ENCODE measurements around the gene USP11. TPM values are rescaled to one million over a fixed set of nuclear protein-coding genes. Genes with fewer than 3 reads are reported as not detected.

Gene USP11
- total RNA-seq, 4 donors from 2014 or later, result 19.8 to 66.8 (median 27.3) TPM

GRCh38 chrX:47239199-47239598 is 6.4 kb downstream of the USP11 start:
- no peaks in the 10 kb centered on the region for H3K27me3 ChIP-seq
- H3K27ac ChIP-seq, result no peak overlapping the region
- no peaks in the 10 kb centered on the region for H3K9me3 ChIP-seq
- peaks cover 0 to 24% (median 0%) of the 10 kb centered on the region in 3 donors for H3K36me3 ChIP-seq
- no peak for TF ChIP-seq POLR2A (IDR thresholded peaks at IDR 0.05)
- H3K4me3 ChIP-seq, result no peak overlapping the region
- no peaks in the 10 kb centered on the region for H3K4me1 ChIP-seq
- DNase-seq, result peak in 1 of 3 donors; percentile 32

GRCh38 chrX:47239898-47240545 is 7.2 kb downstream of the USP11 start:
- peak in 1 of 3 donors; percentile 34 for DNase-seq
- TF ChIP-seq CTCF (IDR thresholded peaks at IDR 0.05) (no peak), POLR2A (IDR thresholded peaks at IDR 0.05) (no peak)
- Histone ChIP-seq H3K9me3 (no peaks in the 10 kb centered on the region), H3K36me3 (peaks cover 0 to 24% (median 0%) of the 10 kb centered on the region in 3 donors), H3K27ac (no peak overlapping the region), H3K4me3 (no peak overlapping the region), H3K4me1 (no peaks in the 10 kb centered on the region), H3K27me3 (no peaks in the 10 kb centered on the region)

- Histone ChIP-seq H3K4me3 (no peak overlapping the region), H3K27ac (no peak overlapping the region), H3K4me1 (no peaks in the 10 kb centered on the region), H3K9me3 (no peaks in the 10 kb centered on the region), H3K27me3 (no peaks in the 10 kb centered on the region), H3K36me3 (peaks cover 0 to 29% (median 0%) of the 10 kb centered on the region in 3 donors)
- peak in 1 of 3 donors; percentile 30 for DNase-seq
- TF ChIP-seq CTCF (IDR thresholded peaks at IDR 0.05) (no peak), POLR2A (IDR thresholded peaks at IDR 0.05) (no peak)
Observed at GRCh38 chrX:47240619-47241018, 7.8 kb downstream of the USP11 start.

GRCh38 chrX:47241201-47242011 is 8.6 kb downstream of the USP11 start:
- no peak overlapping the region for H3K27ac ChIP-seq
- H3K36me3 ChIP-seq, result peaks cover 0 to 32% (median 0%) of the 10 kb centered on the region in 3 donors
- no peak overlapping the region for H3K4me3 ChIP-seq
- no peaks in the 10 kb centered on the region for H3K9me3 ChIP-seq
- TF ChIP-seq POLR2A (IDR thresholded peaks at IDR 0.05) (no peak), CTCF (IDR thresholded peaks at IDR 0.05) (no peak)
- no peaks in the 10 kb centered on the region for H3K27me3 ChIP-seq
- no peaks in the 10 kb centered on the region for H3K4me1 ChIP-seq
- peak in 1 of 3 donors; percentile 41 for DNase-seq

GRCh38 chrX:47242321-47242720 is 9.5 kb downstream of the USP11 start:
- Histone ChIP-seq H3K36me3 (peaks cover 0 to 32% (median 0%) of the 10 kb centered on the region in 3 donors), H3K9me3 (no peaks in the 10 kb centered on the region), H3K27me3 (no peaks in the 10 kb centered on the region), H3K27ac (no peak overlapping the region), H3K4me3 (no peak overlapping the region), H3K4me1 (no peaks in the 10 kb centered on the region)
- no peak for TF ChIP-seq POLR2A (IDR thresholded peaks at IDR 0.05)
- TF ChIP-seq CTCF (IDR thresholded peaks at IDR 0.05), result no peak
- peak in 1 of 3 donors; percentile 19 for DNase-seq

- no peaks in the 10 kb centered on the region for H3K27me3 ChIP-seq
- H3K27ac ChIP-seq, result no peak overlapping the region
- peak in 1 of 3 donors; percentile 36 for DNase-seq
- H3K9me3 ChIP-seq, result no peaks in the 10 kb centered on the region
- peaks cover 0 to 32% (median 0%) of the 10 kb centered on the region in 3 donors for H3K36me3 ChIP-seq
- no peaks in the 10 kb centered on the region for H3K4me1 ChIP-seq
- no peak overlapping the region for H3K4me3 ChIP-seq
- no peak for TF ChIP-seq POLR2A (IDR thresholded peaks at IDR 0.05)
- TF ChIP-seq CTCF (IDR thresholded peaks at IDR 0.05), result no peak
Observed at GRCh38 chrX:47243351-47243750, 10.5 kb downstream of the USP11 start.
